Erythroblast (primary cell): Measurements from ENCODE around the gene TMOD4.
"Not testable (repeated sequence)": the region's sequence is repeated elsewhere in the genome, so short reads cannot be mapped to it uniquely, and the experiment has no call there.

Source experiments
- GATA1 ChIP-seq: IDR thresholded peaks from 2 replicates; pipeline ENCODE4 v1.6.1; 2011; ENCODE audit warnings: low read depth, mild to moderate bottlenecking, control low read depth, low read length, moderate library complexity
- POLR2A ChIP-seq: IDR thresholded peaks from 2 replicates; pipeline ENCODE4 v1.6.1; 2011; ENCODE audit warnings: mild to moderate bottlenecking, low read length

GRCh38 chr1:151205381-151205965 lies 29.7 kb upstream of the TMOD4 start:
- not testable (repeated sequence) for TF ChIP-seq POLR2A, GATA1
